Mononuclear cell (primary cell): ENCODE results near the gene CNPY3. TPM values are rescaled to one million over a fixed set of nuclear protein-coding genes. Genes with fewer than 3 reads are reported as not detected.
A peak's percentile ranks its signal among the peaks of the same experiment; 100 is the strongest.
"Not testable (repeated sequence)": the region's sequence is repeated elsewhere in the genome, so short reads cannot be mapped to it uniquely, and the experiment has no call there.

Source experiments
- H3K27me3 ChIP-seq: 2 replicates; pipeline ENCODE4 v1.6.0; 2011; ENCODE audit warnings: low read length, control low read depth; ENCODE audit not compliant: insufficient read depth
- H3K4me1 ChIP-seq: 2 replicates; pipeline ENCODE4 v1.5.1; 2011; ENCODE audit warnings: mild to moderate bottlenecking, low read length, control low read depth; ENCODE audit not compliant: insufficient read depth
- H3K4me3 ChIP-seq: 2 replicates; pipeline ENCODE4 v1.5.1; 2011; ENCODE audit warnings: mild to moderate bottlenecking, low read length, moderate library complexity
- H3K9me3 ChIP-seq: 2 replicates; pipeline ENCODE4 v1.5.1; 2011; ENCODE audit warnings: low read depth, mild to moderate bottlenecking, control low read depth, low read length
- total RNA-seq: library from RNA; depleted of rRNA; stranded (reverse); fragments of >200 nt; gene quantifications from one replicate; pipeline ENCODE4 v1.2.3, GENCODE V29; 2012

Gene CNPY3
- total RNA-seq, 1 donor = 77.1 TPM

DNA sequence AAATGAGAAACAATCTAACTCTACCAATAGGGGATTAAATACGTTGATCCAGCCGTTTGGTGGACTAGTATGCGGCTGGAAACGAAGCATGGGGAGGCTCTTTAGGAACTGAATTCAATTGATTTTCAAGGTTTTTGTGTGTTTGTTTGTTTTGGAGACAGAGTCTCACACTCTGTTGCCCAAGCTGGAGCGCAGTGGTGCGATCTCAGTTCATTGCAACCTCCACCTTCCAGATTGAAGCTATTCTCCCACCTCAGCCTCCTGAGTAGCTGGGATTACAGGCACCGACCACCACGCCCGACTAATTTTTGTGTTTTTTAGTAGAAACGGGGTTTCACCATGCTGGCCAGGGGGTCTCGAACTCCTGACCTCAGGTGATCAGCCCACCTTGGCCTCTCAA is 7.1 kb downstream of the CNPY3 start:
- Histone ChIP-seq H3K27me3 (no peaks in the 10 kb centered on the region), H3K9me3 (no peaks in the 10 kb centered on the region), H3K4me3 (no peak overlapping the region), H3K4me1 (peaks cover 43% of the 10 kb centered on the region)

DNA sequence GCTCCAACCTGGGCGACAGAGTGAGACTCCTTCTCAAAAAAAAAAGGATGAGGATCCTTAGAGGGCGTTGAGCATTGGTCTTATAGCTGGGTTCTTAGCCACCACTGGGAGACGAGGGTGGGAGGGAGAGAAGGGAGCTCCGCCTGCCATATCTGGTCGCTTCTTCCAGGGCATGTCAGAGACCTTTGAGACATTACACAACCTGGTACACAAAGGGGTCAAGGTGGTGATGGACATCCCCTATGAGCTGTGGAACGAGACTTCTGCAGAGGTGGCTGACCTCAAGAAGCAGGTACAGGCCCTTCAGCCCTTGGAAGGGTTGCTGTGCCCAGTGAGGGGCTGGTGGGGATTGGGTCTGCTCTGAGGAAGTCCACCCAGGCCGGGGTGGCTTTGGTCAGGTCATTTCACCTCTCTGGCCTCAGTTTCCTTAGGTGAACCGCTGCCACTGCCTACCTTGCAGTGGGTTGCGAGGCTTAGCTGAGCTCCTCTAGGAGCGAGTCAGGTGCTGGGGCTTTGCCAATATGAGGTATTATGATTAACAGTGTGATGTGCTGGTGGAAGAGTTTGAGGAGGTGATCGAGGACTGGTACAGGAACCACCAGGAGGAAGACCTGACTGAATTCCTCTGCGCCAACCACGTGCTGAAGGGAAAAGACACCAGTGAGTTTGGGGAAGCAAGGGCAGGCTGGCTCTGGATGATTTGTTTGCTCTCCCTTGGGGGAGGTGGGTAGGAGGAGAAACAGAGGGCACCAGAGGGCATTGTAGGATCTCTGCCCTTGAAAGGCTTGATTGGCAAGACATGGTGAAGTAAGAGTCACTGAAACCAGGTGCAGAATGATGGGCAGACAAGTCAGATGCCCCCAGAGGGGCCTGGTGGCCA is 8.5 kb downstream of the CNPY3 start:
- H3K4me3 ChIP-seq = no peak overlapping the region
- peaks cover 29% of the 10 kb centered on the region for H3K4me1 ChIP-seq
- H3K9me3 ChIP-seq = no peaks in the 10 kb centered on the region
- no peaks in the 10 kb centered on the region for H3K27me3 ChIP-seq

DNA sequence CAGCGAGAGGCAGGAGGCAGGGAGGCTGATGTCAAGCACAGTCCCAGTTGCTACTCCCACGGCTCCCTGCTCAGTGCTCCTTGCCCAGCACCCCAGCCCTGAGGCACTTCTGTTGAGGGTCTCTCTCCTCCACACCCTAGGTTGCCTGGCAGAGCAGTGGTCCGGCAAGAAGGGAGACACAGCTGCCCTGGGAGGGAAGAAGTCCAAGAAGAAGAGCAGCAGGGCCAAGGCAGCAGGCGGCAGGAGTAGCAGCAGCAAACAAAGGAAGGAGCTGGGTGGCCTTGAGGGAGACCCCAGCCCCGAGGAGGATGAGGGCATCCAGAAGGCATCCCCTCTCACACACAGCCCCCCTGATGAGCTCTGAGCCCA is 9.1 kb downstream of the CNPY3 start:
- Histone ChIP-seq H3K9me3 (no peaks in the 10 kb centered on the region), H3K27me3 (no peaks in the 10 kb centered on the region), H3K4me3 (no peak overlapping the region), H3K4me1 (peaks cover 23% of the 10 kb centered on the region)

DNA sequence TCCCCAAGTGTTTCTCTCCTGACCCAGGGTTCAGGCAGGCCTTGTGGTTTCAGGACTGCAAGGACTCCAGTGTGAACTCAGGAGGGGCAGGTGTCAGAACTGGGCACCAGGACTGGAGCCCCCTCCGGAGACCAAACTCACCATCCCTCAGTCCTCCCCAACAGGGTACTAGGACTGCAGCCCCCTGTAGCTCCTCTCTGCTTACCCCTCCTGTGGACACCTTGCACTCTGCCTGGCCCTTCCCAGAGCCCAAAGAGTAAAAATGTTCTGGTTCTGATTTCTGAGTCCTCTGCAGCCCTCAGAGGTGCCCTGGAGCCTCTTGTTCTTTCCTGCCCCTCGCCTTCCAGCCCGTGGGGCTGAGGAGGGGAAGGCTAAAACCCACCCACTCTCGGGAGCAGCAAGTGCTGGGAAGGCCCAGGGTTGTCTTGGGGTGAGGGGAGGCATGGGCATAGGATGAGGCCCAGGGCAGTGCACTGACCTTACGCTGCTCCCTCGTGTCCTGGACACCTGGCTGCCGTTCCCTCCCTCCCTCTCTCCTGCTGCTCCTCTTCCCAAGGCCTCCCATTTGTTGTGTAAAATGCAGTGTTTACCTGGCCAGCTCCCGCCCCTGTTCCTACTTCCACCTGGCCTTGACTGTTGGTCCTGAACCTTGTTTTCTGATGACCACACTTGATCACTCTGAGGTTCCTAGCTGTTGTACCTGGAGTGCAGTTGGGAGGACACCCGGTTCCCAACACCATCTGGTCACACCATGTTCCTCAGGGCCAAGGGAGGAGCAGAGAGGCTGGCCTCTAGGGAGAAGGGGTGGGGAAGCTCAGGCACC is 9.9 kb downstream of the CNPY3 start:
- no peaks in the 10 kb centered on the region for H3K27me3 ChIP-seq
- peaks cover 16% of the 10 kb centered on the region for H3K4me1 ChIP-seq
- H3K4me3 ChIP-seq = no peak overlapping the region
- H3K9me3 ChIP-seq = no peaks in the 10 kb centered on the region

DNA sequence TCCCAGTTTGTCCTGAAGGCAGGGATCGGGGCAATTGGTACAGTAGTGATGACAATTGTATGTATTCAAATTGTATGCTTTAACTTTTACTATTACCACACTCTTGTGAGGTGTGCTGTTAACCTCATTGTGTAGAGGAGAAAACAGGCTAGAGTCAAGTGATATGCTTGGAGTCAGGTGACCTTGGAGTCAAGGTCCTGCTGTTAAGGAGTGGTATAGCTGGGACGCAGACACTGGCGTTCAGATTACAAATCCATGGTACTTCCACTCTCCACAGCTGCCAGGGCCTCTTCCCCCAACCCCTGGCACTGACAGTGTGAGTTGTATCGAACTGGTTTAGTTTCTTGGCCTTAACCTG is 10.5 kb downstream of the CNPY3 start:
- Histone ChIP-seq H3K9me3 (no peaks in the 10 kb centered on the region), H3K27me3 (no peaks in the 10 kb centered on the region)

DNA sequence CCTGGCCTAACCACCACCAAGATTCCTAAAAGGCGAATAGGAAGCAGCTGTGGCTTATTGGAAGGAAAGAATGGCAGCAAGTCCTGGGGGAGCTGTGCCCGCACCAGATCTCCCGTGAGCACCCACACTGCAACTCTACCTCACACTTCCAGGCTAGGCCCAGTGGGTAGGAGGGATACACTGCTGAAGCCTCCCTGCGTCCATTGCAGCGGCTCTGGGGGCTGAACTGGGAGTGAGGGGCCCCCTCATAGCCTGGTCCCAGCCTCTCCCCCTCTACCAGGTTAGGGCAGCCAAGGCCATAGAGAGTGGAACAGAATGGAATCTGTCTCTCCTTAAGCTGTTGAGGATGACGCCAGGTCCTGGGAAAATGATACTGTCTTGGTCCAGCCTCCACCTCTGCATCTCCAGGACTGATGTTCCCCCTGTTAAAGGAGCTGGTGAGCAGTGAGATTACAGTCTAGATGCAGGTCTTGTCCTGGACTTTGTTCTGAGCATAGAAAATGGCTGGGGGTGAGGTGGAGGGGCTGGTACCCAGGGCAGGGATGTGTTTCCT is 11.3 kb downstream of the CNPY3 start:
- Histone ChIP-seq H3K9me3 (no peaks in the 10 kb centered on the region), H3K27me3 (no peaks in the 10 kb centered on the region), H3K4me3 (no peak overlapping the region), H3K4me1 (peaks cover 3% of the 10 kb centered on the region)

More for the DNA sequence above, 10.5 kb downstream of the CNPY3 start:
- no peak overlapping the region for H3K4me3 ChIP-seq
- peaks cover 10% of the 10 kb centered on the region for H3K4me1 ChIP-seq

DNA sequence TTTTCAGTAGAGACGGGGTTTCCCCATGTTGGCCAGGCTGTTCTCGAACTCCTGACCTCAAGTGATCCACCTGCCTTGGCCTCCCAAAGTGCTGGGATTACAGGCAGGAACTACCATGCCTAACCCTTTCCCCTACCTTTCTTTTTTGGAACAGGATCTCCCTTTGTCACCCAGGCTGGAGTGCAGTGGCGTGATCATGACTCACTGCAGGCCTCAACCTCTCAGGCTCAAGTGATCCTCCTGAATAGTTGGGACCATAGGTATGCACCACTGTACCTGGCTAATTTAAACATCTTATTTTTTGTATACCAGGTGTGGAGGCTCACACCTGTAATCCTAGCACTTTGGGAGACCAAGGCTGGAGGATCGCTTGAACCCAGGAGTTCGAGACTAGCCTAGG is 12.1 kb downstream of the CNPY3 start:
- H3K9me3 ChIP-seq, H3K4me1 ChIP-seq, H3K4me3 ChIP-seq, H3K27me3 ChIP-seq: not testable (repeated sequence)

DNA sequence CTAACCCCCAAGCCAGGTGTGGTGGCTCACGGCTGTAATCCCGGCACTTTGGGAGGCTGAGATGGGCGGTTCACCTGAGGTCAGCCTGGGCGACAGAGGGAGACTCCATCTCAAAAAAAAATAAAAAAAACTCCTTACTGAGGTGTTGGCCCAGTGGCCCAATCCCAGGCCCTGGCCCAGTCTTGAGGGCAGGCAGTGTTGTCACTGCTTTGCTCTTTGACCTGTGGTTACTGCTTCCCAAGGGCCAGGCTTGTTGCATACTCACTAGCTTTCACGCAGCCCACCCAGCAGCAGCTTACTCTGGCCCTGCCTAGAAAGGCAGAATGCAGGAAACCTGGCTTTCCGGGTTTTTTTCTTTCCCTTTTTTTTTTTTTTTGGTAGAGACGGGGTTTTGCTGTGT is 13.2 kb downstream of the CNPY3 start:
- Histone ChIP-seq H3K9me3 (no peaks in the 10 kb centered on the region), H3K4me3 (no peak overlapping the region), H3K27me3 (no peaks in the 10 kb centered on the region), H3K4me1 (no peaks in the 10 kb centered on the region)

DNA sequence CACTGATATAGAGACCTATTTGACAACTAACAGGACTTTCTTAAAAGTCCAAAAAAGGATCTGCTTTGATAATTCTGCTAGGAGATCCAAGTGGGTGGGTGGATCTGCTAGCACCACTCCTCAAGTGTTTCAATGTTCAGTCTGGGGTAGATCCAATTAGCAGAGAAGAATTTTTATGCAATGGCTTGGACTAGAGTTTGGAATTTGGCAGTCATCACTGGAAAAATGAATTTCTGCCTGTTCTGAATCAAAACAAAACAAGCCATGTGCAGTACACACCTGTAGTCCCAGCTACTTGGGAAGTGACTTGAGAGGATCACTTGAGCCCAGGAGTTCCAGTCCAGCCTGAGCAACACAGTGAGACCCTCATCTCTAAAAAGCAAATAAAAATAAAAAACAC is 18.7 kb downstream of the CNPY3 start:
- Histone ChIP-seq H3K27me3 (no peaks in the 10 kb centered on the region), H3K4me3 (no peak overlapping the region), H3K4me1 (no peaks in the 10 kb centered on the region), H3K9me3 (no peaks in the 10 kb centered on the region)

DNA sequence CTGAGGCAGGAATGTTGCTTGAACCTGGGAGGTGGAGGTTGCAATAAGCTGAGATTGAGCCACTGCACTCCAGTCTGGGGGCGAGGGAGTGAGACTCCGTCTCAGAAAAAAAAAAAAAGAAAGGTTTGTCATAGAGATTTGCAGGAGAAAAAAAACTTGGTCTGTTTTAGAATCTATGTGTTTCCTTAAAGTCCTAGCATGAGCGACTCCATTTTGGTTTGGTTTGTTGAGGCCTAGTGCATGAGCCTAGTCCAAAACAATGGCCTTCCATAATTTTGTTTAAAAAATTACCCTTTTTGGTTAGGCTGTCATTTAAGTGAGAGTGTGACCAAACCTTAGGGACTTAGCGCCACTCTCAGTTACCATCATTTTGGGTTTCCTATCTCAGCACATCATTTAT is 23.1 kb downstream of the CNPY3 start:
- Histone ChIP-seq H3K27me3 (no peaks in the 10 kb centered on the region), H3K9me3 (no peaks in the 10 kb centered on the region), H3K4me1 (no peaks in the 10 kb centered on the region), H3K4me3 (no peak overlapping the region)

DNA sequence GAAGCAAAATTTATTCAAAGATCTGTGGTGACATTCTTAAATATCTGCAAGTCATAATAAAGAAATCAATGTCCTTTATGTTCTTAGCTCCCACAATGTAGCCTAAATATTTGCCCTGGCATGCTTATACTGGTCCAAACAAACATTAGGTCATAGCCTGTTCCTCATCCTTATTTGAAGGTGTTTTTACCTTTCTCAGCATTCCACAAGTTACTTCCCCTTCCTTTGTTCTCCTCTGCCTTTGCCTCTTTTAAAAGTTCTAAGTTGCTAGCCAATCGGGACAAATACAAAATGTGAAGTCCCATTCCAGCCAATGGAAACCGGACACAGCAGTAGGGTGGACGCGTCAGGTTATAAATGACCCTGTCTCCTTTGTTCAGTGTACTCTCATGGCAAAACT is 25.1 kb downstream of the CNPY3 start:
- not testable (repeated sequence) for H3K4me1 ChIP-seq, H3K27me3 ChIP-seq, H3K4me3 ChIP-seq, H3K9me3 ChIP-seq

DNA sequence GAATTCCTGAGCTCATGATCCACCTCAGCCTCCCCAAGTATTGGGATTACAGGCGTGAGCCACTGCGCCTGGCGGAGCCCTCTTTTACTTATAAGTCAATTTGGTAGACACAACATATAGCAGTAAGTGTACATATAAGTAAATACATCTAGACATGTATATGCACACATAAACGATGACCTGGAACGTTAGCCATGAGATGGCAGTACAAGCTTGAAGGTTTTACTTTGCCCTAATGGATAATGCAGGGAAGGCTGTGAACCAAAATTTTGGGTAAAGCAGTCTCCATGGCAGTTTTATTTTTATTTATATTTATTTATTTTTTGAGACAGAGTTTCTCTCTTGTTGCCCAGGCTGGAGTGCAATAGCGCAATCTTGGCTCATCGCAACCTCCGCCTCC is 28.8 kb downstream of the CNPY3 start:
- no peak overlapping the region for H3K4me3 ChIP-seq
- peaks cover 16% of the 10 kb centered on the region for H3K4me1 ChIP-seq
- H3K9me3 ChIP-seq = no peaks in the 10 kb centered on the region
- peaks cover 10% of the 10 kb centered on the region for H3K27me3 ChIP-seq

DNA sequence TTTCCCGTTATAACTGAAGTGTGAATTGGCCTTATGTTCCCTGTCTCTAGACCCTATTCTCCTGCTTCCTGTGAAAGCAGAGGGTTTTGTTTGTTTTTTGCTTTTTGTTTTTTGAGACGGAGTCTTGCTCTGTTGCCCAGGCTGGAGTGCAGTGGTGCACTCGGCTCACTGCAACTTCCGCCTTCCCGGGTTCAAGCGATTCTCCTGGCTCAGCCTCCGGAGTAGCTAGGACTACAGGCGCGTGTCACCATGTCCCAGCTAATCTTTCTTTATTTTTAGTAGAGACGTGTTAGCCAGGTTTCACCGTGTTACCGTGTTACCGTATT is 30.6 kb downstream of the CNPY3 start:
- peaks cover 16% of the 10 kb centered on the region for H3K4me1 ChIP-seq
- H3K27me3 ChIP-seq = peaks cover 10% of the 10 kb centered on the region
- H3K9me3 ChIP-seq = no peaks in the 10 kb centered on the region
- peak overlapping the region; percentile 24 for H3K4me3 ChIP-seq

DNA sequence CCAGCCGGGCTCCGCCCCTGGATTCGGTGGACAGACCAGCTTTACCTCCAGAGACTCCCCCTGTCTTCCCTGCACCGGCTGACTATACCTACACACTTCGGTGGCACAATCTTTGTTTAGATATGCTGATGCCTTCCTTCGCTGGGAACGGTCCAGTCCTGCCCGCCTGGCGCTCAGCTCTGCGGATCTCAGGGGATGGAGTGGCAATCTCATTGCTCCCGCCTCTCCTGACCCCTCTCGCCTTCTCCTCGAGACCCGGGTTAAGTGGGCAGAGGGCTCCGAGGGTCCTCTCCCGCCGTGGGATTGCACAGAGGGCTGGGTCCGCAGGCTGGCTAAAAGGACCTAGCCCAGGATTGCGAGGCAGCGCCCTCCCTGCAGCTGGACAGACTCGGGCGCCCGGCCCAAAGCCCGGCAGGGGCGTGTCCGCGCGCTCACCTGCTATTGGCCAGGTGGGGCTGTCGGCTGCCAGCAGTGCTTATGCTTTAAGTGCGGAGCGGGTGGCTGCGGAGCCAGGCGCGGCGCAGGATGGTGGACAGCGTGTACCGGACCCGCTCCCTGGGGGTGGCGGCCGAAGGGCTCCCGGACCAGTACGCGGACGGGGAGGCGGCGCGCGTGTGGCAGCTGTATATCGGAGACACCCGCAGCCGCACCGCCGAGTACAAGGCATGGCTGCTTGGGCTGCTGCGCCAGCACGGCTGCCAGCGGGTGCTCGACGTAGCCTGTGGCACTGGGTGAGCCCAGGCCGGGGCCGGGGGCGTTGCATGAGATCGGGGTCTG is 31.2 kb downstream of the CNPY3 start, which contains the start of gene GNMT:
Gene GNMT (plus strand): TSS at position 512 of the 777 bp plus-strand sequence. CDS start 14 bp downstream, at position 526.
- Histone ChIP-seq H3K9me3 (no peaks in the 10 kb centered on the region), H3K4me1 (peaks cover 16% of the 10 kb centered on the region), H3K27me3 (peaks cover 10% of the 10 kb centered on the region), H3K4me3 (peak within 1 kb of the TSS; percentile 24)

DNA sequence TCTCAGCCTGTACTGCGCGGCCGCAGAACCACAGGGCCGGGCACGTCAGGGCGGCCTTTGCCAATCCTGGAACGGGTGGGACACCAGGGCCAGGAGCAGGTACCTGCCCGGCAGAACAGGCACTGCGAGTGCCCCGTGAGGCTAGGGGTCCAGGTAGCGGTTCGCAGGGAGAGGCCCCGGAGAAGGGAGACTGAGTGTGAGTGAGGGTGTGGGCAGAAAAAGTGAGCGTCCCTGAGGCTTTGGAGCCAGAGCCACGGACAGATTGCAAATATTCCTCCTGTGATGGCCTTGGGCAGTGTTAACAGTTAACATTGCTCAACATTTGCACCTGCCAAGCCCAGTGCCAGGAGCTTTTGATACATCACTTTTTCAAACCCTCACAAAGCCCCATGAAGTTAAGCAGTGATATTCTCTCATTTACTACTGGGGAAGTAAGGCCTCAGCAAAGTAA is 31.8 kb downstream of the CNPY3 start:
- Histone ChIP-seq H3K27me3 (peaks cover 10% of the 10 kb centered on the region), H3K4me1 (peaks cover 16% of the 10 kb centered on the region), H3K4me3 (no peak overlapping the region), H3K9me3 (no peaks in the 10 kb centered on the region)
